ENCODE results near the gene RPN2. TPM values are rescaled to one million over a fixed set of nuclear protein-coding genes. Genes with fewer than 3 reads are reported as not detected.

RPN2 gene
- total RNA-seq, 2 donors from 2014 or later = 154 to 269 TPM

GRCh38 chr20:37163832-37164554 is 15.1 kb upstream of the RPN2 start:
- no peak for TF ChIP-seq CTCF (IDR thresholded peaks at IDR 0.05)
- Histone ChIP-seq H3K27ac (no peak overlapping the region), H3K4me1 (no peaks in the 10 kb centered on the region), H3K27me3 (no peaks in the 10 kb centered on the region), H3K4me3 (no peak overlapping the region), H3K9me3 (no peaks in the 10 kb centered on the region), H3K36me3 (no peaks in the 10 kb centered on the region), H3K9ac (ENCODE audit: low read depth in 2 of 2, low read length in 2 of 2) (no peak overlapping the region)
- no peak for DNase-seq
- intact Hi-C loops (cut with DNase I) = no loop called here

GRCh38 chr20:37165031-37165430 is 14.1 kb upstream of the RPN2 start:
- Histone ChIP-seq H3K27ac (no peak overlapping the region), H3K9me3 (no peaks in the 10 kb centered on the region), H3K36me3 (no peaks in the 10 kb centered on the region), H3K4me3 (no peak overlapping the region), H3K9ac (ENCODE audit: low read depth in 2 of 2, low read length in 2 of 2) (no peak overlapping the region), H3K4me1 (no peaks in the 10 kb centered on the region), H3K27me3 (no peaks in the 10 kb centered on the region)
- no peak for DNase-seq
- TF ChIP-seq CTCF (IDR thresholded peaks at IDR 0.05) = no peak
- intact Hi-C loops (cut with DNase I) = no loop called here

- no peak for DNase-seq
- Histone ChIP-seq H3K9ac (ENCODE audit: low read depth in 2 of 2, low read length in 2 of 2) (no peak overlapping the region), H3K4me3 (no peak overlapping the region), H3K27me3 (no peaks in the 10 kb centered on the region), H3K9me3 (no peaks in the 10 kb centered on the region), H3K4me1 (no peaks in the 10 kb centered on the region), H3K27ac (no peak overlapping the region), H3K36me3 (no peaks in the 10 kb centered on the region)
- intact Hi-C loops (cut with DNase I) = no loop called here
- TF ChIP-seq CTCF (IDR thresholded peaks at IDR 0.05) = no peak
These were observed 12.3 kb upstream of the RPN2 start for GRCh38 chr20:37166867-37167266.

GRCh38 chr20:37172836-37173235 is 6.3 kb upstream of the RPN2 start:
- intact Hi-C loops (cut with DNase I) = no loop called here
- H3K27ac ChIP-seq = no peak overlapping the region
- H3K27me3 ChIP-seq = no peaks in the 10 kb centered on the region
- H3K9ac ChIP-seq (ENCODE audit: low read depth in 2 of 2, low read length in 2 of 2) = no peak overlapping the region
- no peak overlapping the region for H3K4me3 ChIP-seq
- no peaks in the 10 kb centered on the region for H3K4me1 ChIP-seq
- no peak for DNase-seq
- no peaks in the 10 kb centered on the region for H3K9me3 ChIP-seq
- no peak for TF ChIP-seq CTCF (IDR thresholded peaks at IDR 0.05)
- H3K36me3 ChIP-seq = no peaks in the 10 kb centered on the region

- Histone ChIP-seq H3K27ac (peak overlapping the region; percentile 100), H3K4me1 (peaks cover 8% of the 10 kb centered on the region), H3K9ac (ENCODE audit: low read depth in 2 of 2, low read length in 2 of 2) (peak overlapping the region; percentile 88 to 98), H3K36me3 (no peaks in the 10 kb centered on the region), H3K9me3 (no peaks in the 10 kb centered on the region), H3K27me3 (no peaks in the 10 kb centered on the region), H3K4me3 (peak overlapping the region; percentile 98)
- TF ChIP-seq CTCF (IDR thresholded peaks at IDR 0.05) = no peak
- DNase-seq = no peak
- intact Hi-C loops (cut with DNase I) = loop anchor here (10.0 kb wide), 1 partner anchor 85 kb away; the partner anchor contains the start of gene RBL1
These were observed 774 bp downstream of the RPN2 start for GRCh38 chr20:37179683-37180524.
